Right kidney (tissue), 1 donor: Measurements from ENCODE around the gene ZBTB7C.

Experiments
- DNase-seq: peaks from one replicate; pipeline ENCODE4 v3.0.0-alpha.2; 2016

Gene ZBTB7C

GRCh38 chr18:47992976-47993375 is 416.2 kb downstream of the ZBTB7C start:
- no peak for DNase-seq

GRCh38 chr18:47992266-47992665 is 416.9 kb downstream of the ZBTB7C start:
- DNase-seq: no peak

- DNase-seq: no peak
Measured at GRCh38 chr18:47990981-47991380, 418.2 kb downstream of the ZBTB7C start.

DNA sequence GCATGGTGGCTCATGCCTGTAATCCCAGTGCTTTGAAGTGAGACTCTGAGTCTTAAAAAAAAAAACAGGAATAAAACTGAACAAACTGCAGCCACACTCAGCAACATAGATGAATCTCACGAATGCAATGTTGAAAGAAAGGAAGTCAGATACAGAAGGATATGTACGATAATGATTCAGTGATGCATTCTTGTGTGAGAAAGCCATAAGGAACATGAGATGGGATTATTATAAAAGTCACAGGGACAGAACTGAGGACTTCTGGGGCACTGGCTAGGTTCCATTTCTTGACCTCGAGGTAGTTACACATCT is 421.8 kb downstream of the ZBTB7C start:
- no peak for DNase-seq

DNA sequence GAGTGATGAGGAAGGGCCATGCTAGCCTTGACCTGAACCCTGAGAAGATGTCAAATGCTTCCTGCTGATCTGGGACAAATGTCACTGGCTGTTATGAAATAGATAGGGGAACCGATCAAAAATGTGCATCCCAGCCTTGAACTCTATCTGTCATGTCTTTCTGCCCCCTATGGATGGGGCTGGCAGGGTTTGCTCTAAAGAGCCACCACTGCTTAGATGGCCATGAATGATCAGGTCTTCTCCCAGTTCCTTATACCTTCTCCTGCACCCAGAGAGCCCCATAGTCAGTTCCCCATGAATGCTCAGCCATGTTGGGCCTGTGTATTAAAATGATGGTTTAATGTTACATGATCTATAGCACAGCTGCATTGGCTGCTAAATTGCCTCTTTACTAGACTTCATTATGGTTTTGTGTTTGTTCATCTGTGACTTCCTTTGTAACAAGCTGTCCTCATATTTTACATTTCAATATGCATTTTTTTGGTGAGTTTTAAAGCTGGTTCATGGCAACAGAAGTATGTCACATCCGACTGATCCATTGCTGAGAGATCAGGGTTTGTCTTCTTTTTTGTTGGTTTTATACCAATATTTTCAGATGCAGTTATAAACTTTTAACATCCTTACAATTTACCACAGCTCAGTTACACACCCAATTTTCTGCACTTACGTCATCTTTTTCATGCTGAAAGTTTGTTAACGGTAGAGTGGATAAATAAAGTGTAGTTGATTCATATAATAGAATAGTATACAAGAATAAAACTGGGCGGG is 422.4 kb downstream of the ZBTB7C start:
- no peak for DNase-seq

- DNase-seq: no peak
Measured at GRCh38 chr18:47985866-47986265, 423.3 kb downstream of the ZBTB7C start.

- DNase-seq: no peak
Measured at GRCh38 chr18:47984991-47985390, 424.2 kb downstream of the ZBTB7C start.

DNA sequence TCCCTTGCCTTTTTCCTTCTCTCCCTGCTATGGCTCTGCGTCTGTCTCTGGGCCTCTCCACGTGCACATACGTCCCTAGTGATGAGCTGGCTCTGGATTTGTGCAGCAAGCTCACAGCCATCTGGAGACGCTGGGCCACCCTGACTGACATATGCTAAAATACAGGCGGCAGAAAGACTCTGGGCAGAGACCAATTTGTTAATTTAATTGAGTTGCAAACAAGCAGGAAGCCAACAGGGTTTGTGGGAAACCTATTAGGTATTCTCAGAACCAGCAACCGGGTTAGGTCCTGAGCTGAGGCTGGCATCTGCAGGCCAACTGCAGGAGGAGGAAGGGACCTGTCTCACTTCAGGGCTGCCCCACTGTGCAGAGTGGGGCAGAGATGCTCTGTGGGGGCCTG is 425.2 kb downstream of the ZBTB7C start:
- DNase-seq: no peak

GRCh38 chr18:47983055-47983454 is 426.1 kb downstream of the ZBTB7C start:
- no peak for DNase-seq

DNA sequence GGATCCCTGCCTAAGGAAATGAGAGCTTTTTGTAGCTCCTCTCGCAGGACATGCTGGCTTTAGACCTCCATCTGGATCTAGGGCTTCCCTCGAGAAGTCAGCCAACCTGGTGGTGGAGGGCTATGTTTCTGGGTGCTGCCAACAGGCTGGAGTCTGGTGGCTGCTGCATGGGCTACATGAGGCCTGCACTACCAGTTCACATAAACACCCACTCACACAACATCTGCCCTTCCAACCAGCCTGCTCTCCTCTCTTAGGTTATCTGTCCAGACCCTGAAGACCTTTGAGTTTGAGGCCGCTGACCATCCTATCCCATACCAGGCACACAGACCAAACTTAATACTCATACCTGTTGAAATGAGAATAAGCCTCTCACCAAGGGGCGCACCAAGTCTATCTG is 427.4 kb downstream of the ZBTB7C start:
- DNase-seq: no peak

GRCh38 chr18:47981320-47981719 is 427.9 kb downstream of the ZBTB7C start:
- no peak for DNase-seq

DNA sequence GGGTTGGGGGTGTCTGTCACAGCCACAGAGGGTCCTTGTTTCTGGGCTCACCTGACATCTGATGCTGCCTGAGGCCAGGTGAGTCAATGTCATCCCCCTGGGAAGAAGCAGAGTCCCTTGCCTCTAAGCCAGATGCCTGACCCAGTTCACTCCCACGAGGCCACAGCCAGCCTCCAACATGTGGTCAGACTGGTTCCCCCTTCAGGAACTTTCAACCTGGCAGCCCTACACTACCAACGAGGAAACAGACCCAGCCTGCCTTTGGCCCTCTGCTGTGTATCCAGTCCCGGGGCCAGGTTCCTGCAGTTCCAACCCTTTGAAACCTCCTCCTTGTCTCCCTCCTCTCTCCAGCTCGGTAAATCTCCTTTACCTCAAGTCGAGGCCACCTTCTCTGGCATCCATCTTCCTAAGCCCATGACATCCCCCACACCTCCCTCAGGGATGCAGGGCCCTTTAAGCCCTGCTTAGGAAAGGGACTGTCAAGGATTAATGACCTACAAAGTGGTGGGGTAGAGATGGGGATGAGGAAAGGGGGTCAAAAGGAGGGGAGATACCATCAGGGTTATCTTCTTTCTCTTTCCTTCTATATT is 429.5 kb downstream of the ZBTB7C start:
- DNase-seq: no peak

GRCh38 chr18:47978603-47979002 is 430.6 kb downstream of the ZBTB7C start:
- DNase-seq: no peak

DNA sequence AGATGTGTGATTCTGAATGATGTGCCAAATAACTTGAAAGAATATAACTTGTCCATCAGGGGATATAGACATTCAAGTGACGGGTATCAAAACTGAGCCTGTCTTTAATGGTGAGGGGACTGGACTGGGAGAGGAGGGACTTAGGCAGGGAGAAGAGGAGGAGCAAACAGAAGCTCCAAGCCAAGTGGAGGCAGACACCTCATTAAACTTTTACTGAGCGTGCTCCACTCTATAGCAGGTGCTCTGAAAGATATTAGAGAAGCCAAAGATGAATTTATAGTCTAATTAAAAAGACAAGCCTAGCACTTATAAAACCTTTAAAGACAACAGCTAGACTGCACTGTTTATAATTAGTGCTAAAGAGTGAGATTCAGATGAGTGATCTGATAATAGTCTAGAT is 431.0 kb downstream of the ZBTB7C start:
- DNase-seq: no peak
